ENCODE measurements around the gene CPN2. TPM values are rescaled to one million over a fixed set of nuclear protein-coding genes. Genes with fewer than 3 reads are reported as not detected.

CPN2 gene
- total RNA-seq, 1 experiment from 2014 or later = not detected

DNA sequence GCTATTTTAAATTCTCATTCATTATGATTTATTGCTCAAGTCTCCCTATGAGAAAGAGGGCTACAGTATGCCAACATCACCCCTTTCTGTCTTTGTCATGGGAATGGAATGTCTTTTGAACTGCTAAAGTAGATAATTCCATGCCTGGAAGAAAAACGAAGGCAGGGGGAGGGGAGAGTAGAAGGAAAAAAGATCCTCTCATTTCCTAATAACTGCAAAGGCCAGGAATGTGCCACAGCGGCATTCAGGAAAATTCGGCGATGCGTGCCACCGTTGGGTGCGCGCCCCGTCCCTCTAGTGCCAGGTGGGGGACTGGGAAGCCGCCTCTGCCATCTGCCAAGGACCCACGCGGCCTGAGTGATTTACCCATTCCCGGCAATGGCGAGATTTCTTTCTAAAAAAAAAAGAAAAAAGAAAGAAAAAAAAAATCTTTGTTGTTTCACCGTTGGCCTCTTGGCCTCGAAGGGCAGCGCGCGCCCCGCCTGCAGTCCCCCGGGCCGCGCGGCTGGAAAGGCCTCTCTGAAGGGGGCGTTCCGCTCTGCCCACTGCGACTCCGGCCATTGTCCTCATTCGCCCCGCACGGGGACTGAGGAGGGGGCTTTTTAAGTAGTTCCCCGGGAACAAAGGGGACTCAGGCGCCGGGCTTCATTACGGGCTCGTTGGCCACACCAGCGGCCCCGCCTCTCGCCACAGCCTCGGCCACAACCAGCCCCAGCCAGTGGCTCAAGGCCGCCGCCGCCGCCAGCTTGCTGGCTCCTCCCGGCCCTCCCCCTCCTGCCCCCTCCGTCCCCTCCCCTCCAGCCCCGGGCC is 54.5 kb downstream of the CPN2 start:
- no peak overlapping the region for H2AFZ ChIP-seq (ENCODE audit: low read length)
- H4K5ac ChIP-seq (ENCODE audit: insufficient read length, low read depth, low read length) = peak overlapping the region; percentile 96
- Mint-ChIP-seq H3K4me1 (peaks cover 48 to 53% of the 10 kb centered on the region in 2 experiments), H3K4me3 (peak overlapping the region; percentile 45 to 61; a peak in 4 of 5 replicates), H3K27me3 (ENCODE audit: low read depth) (peaks cover 11% of the 10 kb centered on the region), H3K36me3 (ENCODE audit: insufficient read depth in 1 of 3, low read depth in 3 of 3) (peaks cover 0 to 8% (median 0%) of the 10 kb centered on the region in 3 experiments; a peak in 3 of 7 replicates), H3K27ac (peak overlapping the region; percentile 89 to 95 (median 93); a peak in 5 of 7 replicates), H3K9me3 (peaks cover 0 to 1% of the 10 kb centered on the region in 2 experiments; a peak in 2 of 5 replicates)
- peak overlapping the region; percentile 92 for H2BK12ac ChIP-seq (ENCODE audit: insufficient read length, low read depth, low read length)
- H3K9ac ChIP-seq (ENCODE audit: extremely low read depth, insufficient read length, low read length) = peak overlapping the region; percentile 79
- peak overlapping the region; percentile 99 for H2BK20ac ChIP-seq (ENCODE audit: low read depth, low read length, poor library complexity, severe bottlenecking)
- peak; percentile 89 for DNase-seq
- no peak overlapping the region for H2AK5ac ChIP-seq (ENCODE audit: insufficient read length, low read length)
- H3K4me1 ChIP-seq (ENCODE audit: insufficient read depth, low read length) = 0 out of 2 replicates have a peak, but pooled peaks cover 2% of the 10 kb centered on the region
- H3K79me1 ChIP-seq (ENCODE audit: insufficient read depth, low read depth, low read length, poor library complexity, severe bottlenecking) = no peaks in the 10 kb centered on the region
- H2BK120ac ChIP-seq (ENCODE audit: low read depth, low read length, poor library complexity, severe bottlenecking) = peak overlapping the region; percentile 91
- no peaks in the 10 kb centered on the region for H3K9me3 ChIP-seq (ENCODE audit: control insufficient read depth, low read depth, low read length)
- H3K23ac ChIP-seq (ENCODE audit: insufficient read length, low read depth, low read length) = no peak overlapping the region
- peak overlapping the region; percentile 99 for H3K18ac ChIP-seq (ENCODE audit: insufficient read length, low read depth, low read length)
- peak overlapping the region; percentile 96 for H3K14ac ChIP-seq (ENCODE audit: insufficient read depth, low read length)
- H3K27ac ChIP-seq (ENCODE audit: insufficient read length, low read depth, low read length) = peak overlapping the region; percentile 90
- no CpG with 5 or more reads among the region's 47 CpGs for WGBS (ENCODE audit: extremely low coverage, insufficient read length, low lambda C conversion rate)
- peak overlapping the region; percentile 54 for H3K4me2 ChIP-seq (ENCODE audit: insufficient read depth, insufficient read length, low read length)
- peak overlapping the region; percentile 89 for H3K56ac ChIP-seq (ENCODE audit: insufficient read length, low read depth, low read length)
- TF ChIP-seq CTCF (conservative IDR thresholded peaks at IDR 0.05) = no peak
- H3K79me2 ChIP-seq (ENCODE audit: insufficient read depth, low read length) = no peaks in the 10 kb centered on the region
- no peak overlapping the region for H4K8ac ChIP-seq (replicated peaks; ENCODE audit: insufficient read length, low read depth, low read length)
- no peaks in the 10 kb centered on the region for H4K20me1 ChIP-seq (ENCODE audit: control insufficient read depth, insufficient read depth, insufficient read length)
- peak overlapping the region; percentile 55 for H2BK5ac ChIP-seq (ENCODE audit: insufficient read length, low read length)
- peaks cover 8% of the 10 kb centered on the region for H3K23me2 ChIP-seq (ENCODE audit: insufficient read length, low read depth, low read length, poor library complexity, severe bottlenecking)
- peak overlapping the region; percentile 95 for H2BK15ac ChIP-seq (ENCODE audit: low read depth, low read length)
- H3T11ph ChIP-seq (ENCODE audit: low read length) = peak overlapping the region; percentile 98
- peak overlapping the region; percentile 77 for H4K91ac ChIP-seq (ENCODE audit: insufficient read length, low read depth, low read length)
- no peaks in the 10 kb centered on the region for H3K27me3 ChIP-seq (ENCODE audit: insufficient read depth, low read length)
- no peak overlapping the region; the same call in 1 of the 2 replicates for H3K4ac ChIP-seq (ENCODE audit: low read depth, low read length)

All from H9 (cell line).